Lower leg skin (tissue), 4 donors: ENCODE results near the gene RESP18. TPM values are rescaled to one million over a fixed set of nuclear protein-coding genes. Genes with fewer than 3 reads are reported as not detected.

ENCODE experiments used
- DNase-seq, 2 donors: peaks; one replicate each; pipeline ENCODE4 v3.0.0-alpha.2; 2019; ENCODE audit warnings: low spot score in 2 of 2
- H3K4me3 ChIP-seq: fragments of 200-600 bp; sonication (generic); 2 replicates; pipeline ENCODE4 v1.5.1; 2017; ENCODE audit warnings: mild to moderate bottlenecking, low read depth; ENCODE audit not compliant: poor library complexity, severe bottlenecking
- POLR2A ChIP-seq, 2 donors: fragments of 450-650 bp; IDR thresholded peaks; one replicate each; pipeline ENCODE4 v1.6.1; 2016 to 2017; ENCODE audit warnings: antibody characterized with exemption in 2 of 2, mild to moderate bottlenecking in 1 of 2, moderate library complexity in 1 of 2
- WGBS, 2 donors: methylation state at CpG; one replicate each; pipeline ENCODE4 v1.1.5; 2018; 5-methylcytosine and 5-hydroxymethylcytosine counted together
- intact Hi-C: fragments of 100-400 bp; cut with DNase I; formaldehyde crosslinking; loops from one replicate; pipeline ENCODE4 v1.15.0; 2023; ENCODE audit warnings: low total_unique reads
- total RNA-seq, 4 donors: library from RNA; depleted of rRNA; stranded (reverse); fragments of >200 nt; gene quantifications; one replicate each; pipeline ENCODE4 v1.1.0, GENCODE V29; 2016
- TF ChIP-seq, protein P1 (sequence below), 3 donors: fragments of 450-650 bp; IDR thresholded peaks; one replicate each; pipeline ENCODE4 v1.5.1; 2016; ENCODE audit warnings: antibody characterized with exemption in 3 of 3, mild to moderate bottlenecking in 3 of 3, moderate library complexity in 2 of 3

Gene RESP18
- total RNA-seq, 4 donors from 2014 or later: not detected

DNA sequence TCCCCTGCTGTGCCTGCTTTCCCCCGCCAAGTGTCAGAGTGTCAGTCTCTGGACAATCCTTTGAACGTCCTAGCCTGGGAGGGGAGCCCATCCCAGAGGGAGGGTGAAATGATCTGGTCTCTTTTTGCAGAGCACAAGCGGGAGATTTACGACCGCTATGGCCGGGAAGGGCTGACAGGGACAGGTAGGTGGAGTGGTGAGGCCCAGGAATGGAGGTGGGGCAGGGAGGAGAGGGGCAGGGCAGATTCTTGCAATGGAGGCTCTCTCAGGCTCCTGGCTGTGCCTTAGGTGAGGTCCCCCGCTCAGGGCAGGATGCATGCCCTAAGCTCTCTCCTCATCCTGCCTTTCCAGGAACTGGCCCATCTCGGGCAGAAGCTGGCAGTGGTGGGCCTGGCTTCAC lies 51.0 kb downstream of the RESP18 start:
- WGBS, 2 donors: 67 to 71% methylated on average over 7 to 8 of the region's 8 CpGs
- no peak for DNase-seq
- TF ChIP-seq, protein P1, sequence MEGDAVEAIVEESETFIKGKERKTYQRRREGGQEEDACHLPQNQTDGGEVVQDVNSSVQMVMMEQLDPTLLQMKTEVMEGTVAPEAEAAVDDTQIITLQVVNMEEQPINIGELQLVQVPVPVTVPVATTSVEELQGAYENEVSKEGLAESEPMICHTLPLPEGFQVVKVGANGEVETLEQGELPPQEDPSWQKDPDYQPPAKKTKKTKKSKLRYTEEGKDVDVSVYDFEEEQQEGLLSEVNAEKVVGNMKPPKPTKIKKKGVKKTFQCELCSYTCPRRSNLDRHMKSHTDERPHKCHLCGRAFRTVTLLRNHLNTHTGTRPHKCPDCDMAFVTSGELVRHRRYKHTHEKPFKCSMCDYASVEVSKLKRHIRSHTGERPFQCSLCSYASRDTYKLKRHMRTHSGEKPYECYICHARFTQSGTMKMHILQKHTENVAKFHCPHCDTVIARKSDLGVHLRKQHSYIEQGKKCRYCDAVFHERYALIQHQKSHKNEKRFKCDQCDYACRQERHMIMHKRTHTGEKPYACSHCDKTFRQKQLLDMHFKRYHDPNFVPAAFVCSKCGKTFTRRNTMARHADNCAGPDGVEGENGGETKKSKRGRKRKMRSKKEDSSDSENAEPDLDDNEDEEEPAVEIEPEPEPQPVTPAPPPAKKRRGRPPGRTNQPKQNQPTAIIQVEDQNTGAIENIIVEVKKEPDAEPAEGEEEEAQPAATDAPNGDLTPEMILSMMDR (IDR thresholded peaks at IDR 0.05): no peak
- TF ChIP-seq POLR2A (IDR thresholded peaks at IDR 0.05): no peak
- no peak overlapping the region for H3K4me3 ChIP-seq
- intact Hi-C loops: no loop called here

DNA sequence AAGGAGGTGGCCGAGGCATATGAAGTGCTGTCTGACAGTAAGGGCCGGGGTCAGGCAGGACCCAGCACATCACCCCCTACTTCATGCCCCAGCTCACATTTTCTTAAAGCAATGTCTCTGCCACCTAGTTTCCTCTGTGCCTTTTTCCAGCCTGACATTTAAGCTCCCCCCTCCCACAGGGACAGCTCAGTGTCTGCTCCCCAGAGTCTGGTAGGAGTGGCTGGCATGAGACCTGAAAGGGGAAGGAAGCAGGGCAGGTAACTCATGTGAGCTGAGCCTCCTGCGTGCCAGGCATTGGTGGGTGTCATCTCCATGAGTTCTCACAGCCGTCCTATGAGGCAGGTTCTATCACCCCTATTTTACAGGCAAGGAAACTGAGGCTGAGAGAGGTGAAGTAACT lies 51.9 kb downstream of the RESP18 start:
- no peak overlapping the region for H3K4me3 ChIP-seq
- intact Hi-C loops: no loop called here
- no peak for DNase-seq
- TF ChIP-seq, protein P1 (IDR thresholded peaks at IDR 0.05): no peak
- no peak for TF ChIP-seq POLR2A (IDR thresholded peaks at IDR 0.05)
- WGBS, 2 donors: 74 to 86% methylated on average over 4 of the region's 4 CpGs

DNA sequence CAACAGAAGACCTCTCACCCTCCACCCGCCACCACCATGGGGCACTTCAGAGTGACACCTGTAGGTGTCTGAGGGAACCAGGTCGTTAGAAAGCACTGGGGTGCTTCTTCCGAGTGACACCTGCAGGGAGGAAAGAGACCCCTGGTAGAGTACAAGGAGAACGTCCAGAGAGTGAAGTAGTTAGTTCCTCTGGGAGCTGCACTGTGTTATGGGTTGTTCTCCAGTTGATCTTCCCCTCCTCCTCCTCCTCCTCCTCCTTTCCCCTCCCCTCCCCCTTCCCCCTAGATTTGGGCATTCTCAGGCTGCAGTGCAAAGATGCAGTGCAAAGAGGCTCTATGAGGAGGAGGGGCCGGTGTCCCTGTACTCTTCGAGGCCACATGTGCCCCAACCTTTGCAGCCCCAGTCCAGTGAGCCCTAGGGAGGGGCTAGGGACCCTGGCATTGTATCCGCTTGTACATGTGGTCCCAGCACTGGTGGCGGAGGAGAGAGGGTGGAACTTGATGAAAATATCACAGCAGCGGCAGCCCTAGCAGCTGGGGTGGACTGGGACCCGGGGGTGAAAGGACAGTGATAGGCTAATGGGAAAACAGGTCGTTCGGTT lies 52.5 kb downstream of the RESP18 start:
- H3K4me3 ChIP-seq: peak overlapping the region; percentile 64
- TF ChIP-seq, protein P1 (IDR thresholded peaks at IDR 0.05): no peak
- TF ChIP-seq POLR2A (IDR thresholded peaks at IDR 0.05): no peak
- DNase-seq: no peak
- 44 to 45% methylated on average over 12 of the region's 12 CpGs for WGBS, 2 donors
- intact Hi-C loops: no loop called here

DNA sequence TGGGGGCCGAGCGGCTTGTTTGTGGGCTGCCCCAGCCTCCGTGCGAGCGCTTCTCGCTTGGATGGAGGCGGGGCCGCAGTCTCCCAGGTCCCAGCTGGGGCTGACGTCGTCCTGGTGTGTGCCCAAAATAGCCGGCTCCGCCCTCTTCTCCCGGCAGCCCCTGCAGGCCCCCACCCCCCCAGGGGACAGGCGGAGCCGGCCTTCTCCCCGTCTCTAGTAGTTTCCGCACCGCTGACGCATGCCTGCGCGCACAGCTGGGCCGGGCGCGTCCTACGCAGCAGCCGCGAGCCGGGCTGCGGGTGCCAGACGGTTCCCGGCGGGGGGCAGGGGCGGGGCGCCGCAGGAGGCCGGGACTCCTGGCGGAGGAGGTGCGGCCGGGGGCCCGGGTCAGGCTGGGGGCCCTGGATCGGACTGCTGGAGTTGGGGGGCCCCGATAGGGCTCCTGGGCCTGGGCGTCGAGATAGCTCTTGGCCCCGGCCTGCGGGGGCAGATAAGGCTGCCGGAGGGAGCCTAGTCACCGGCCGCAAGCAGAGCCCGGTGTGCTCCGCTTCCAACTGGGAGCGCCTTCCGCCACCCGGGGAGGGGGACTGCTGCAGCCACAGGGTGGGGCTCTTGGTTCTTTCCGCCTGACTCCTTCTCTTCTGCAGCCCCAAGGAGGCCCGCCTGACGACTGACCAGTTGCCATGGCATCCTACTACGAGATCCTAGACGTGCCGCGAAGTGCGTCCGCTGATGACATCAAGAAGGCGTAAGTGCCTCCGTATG lies 53.2 kb downstream of the RESP18 start, which contains the start of gene DNAJB2:
TSS of gene DNAJB2 (plus strand) at position 216 of the 765 bp plus-strand sequence. CDS start at position 684, 468 bp downstream.
- TF ChIP-seq, protein P1 (IDR thresholded peaks at IDR 0.05): no peak
- peak in 1 of 2 donors; percentile 63 for TF ChIP-seq POLR2A (IDR thresholded peaks at IDR 0.05)
- peak within 1 kb of the TSS; percentile 64 for H3K4me3 ChIP-seq
- peak; percentile 98 to 100 for DNase-seq
- intact Hi-C loops: no loop called here
- WGBS, 2 donors: 0 to 1% methylated on average over 26 to 38 of the region's 65 CpGs

DNA sequence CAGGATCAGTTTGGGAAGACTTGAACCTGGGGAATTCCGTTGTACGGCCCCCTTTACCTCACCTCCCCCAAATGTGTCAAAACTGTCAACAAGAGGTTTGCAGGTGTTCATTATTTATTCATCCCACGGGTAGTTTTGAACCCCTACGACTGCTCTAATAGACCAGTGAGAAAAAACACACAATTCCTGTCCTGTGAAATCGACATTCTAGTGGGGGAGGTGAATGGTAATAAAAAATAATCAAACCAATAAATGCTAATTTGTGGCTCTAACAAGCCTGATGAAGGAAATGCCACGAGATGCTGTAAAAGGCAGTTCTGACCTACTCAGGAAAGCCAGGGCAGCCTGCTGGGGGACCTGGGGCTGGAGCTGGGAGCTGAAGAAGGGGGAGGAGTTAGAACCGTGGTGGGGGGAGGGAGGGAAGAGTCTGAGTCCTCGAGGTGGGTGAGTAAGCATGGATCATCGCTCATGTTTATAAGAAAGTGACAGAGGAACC lies 53.8 kb downstream of the RESP18 start:
- no peak for TF ChIP-seq POLR2A (IDR thresholded peaks at IDR 0.05)
- TF ChIP-seq, protein P1 (IDR thresholded peaks at IDR 0.05): no peak
- 11 to 16% methylated on average over 9 of the region's 9 CpGs for WGBS, 2 donors

More for the DNA sequence above, 53.8 kb downstream of the RESP18 start:
- DNase-seq: no peak
- no peak overlapping the region for H3K4me3 ChIP-seq
- intact Hi-C loops: no loop called here
